Measurements from ENCODE around the gene KLHL17. TPM values are rescaled to one million over a fixed set of nuclear protein-coding genes. Genes with fewer than 3 reads are reported as not detected.
A peak's percentile ranks its signal among the peaks of the same experiment; 100 is the strongest.

KLHL17 gene
- total RNA-seq, 1 experiment from 2014 or later: 41.4 TPM

DNA sequence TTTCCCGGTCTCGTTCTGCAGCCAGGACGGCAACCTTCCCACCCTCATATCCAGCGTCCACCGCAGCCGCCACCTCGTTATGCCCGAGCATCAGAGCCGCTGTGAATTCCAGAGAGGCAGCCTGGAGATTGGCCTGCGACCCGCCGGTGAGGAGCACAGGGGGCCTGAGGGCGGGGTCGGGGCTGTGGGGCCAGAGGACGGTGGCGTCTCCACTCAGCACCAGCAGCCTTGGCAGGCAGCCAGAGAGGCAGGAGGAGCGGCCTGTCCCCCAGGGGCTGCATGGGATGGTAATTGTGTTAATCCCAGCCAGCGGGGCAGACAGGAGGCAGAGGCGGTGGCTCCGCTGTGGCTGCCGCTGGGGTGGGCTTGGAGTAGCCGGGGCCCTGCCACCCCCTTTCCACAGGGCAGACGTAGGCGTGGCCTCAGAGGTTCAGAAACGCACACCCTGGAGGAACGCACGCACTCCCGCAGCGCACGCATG is 24.6 kb upstream of the KLHL17 start:
- Mint-ChIP-seq H3K27ac (no peak overlapping the region), H3K36me3 (ENCODE audit: insufficient read depth in 1 of 3, low read depth in 3 of 3) (peaks cover 0 to 3% (median 2%) of the 10 kb centered on the region in 3 experiments; a peak in 2 of 7 replicates), H3K4me1 (peaks cover 9 to 49% of the 10 kb centered on the region in 2 experiments), H3K4me3 (no peak overlapping the region), H3K9me3 (peaks cover 0 to 2% of the 10 kb centered on the region in 2 experiments; a peak in 1 of 5 replicates), H3K27me3 (ENCODE audit: low read depth) (peaks cover 84% of the 10 kb centered on the region)
- no peak overlapping the region for H3K9ac ChIP-seq (ENCODE audit: extremely low read depth, insufficient read length, low read length)
- no peaks in the 10 kb centered on the region for H3K79me2 ChIP-seq (ENCODE audit: insufficient read depth, low read length)
- H2BK20ac ChIP-seq (ENCODE audit: low read depth, low read length, poor library complexity, severe bottlenecking): no peak overlapping the region
- H2AFZ ChIP-seq (ENCODE audit: low read length): no peak overlapping the region
- H3K4ac ChIP-seq (ENCODE audit: low read depth, low read length): no peak overlapping the region
- H3K23ac ChIP-seq (ENCODE audit: insufficient read length, low read depth, low read length): no peak overlapping the region
- no peak overlapping the region for H3K4me2 ChIP-seq (ENCODE audit: insufficient read depth, insufficient read length, low read length)
- no peak overlapping the region for H3T11ph ChIP-seq (ENCODE audit: low read length)
- TF ChIP-seq CTCF (conservative IDR thresholded peaks at IDR 0.05): no peak
- no peaks in the 10 kb centered on the region for H3K4me1 ChIP-seq (ENCODE audit: insufficient read depth, low read length)
- no peak overlapping the region for H2BK120ac ChIP-seq (ENCODE audit: low read depth, low read length, poor library complexity, severe bottlenecking)
- no peaks in the 10 kb centered on the region for H3K9me3 ChIP-seq (ENCODE audit: control insufficient read depth, low read depth, low read length)
- H3K79me1 ChIP-seq (ENCODE audit: insufficient read depth, low read depth, low read length, poor library complexity, severe bottlenecking): no peaks in the 10 kb centered on the region
- no peak overlapping the region for H3K18ac ChIP-seq (ENCODE audit: insufficient read length, low read depth, low read length)
- no peak overlapping the region for H2BK12ac ChIP-seq (ENCODE audit: insufficient read length, low read depth, low read length)
- H4K8ac ChIP-seq (replicated peaks; ENCODE audit: insufficient read length, low read depth, low read length): no peak overlapping the region
- no peaks in the 10 kb centered on the region for H4K20me1 ChIP-seq (ENCODE audit: control insufficient read depth, insufficient read depth, insufficient read length)
- H4K5ac ChIP-seq (ENCODE audit: insufficient read length, low read depth, low read length): no peak overlapping the region
- no peak overlapping the region for H3K27ac ChIP-seq (ENCODE audit: insufficient read length, low read depth, low read length)
- DNase-seq: peak; percentile 58
- peaks cover 3% of the 10 kb centered on the region for H3K23me2 ChIP-seq (ENCODE audit: insufficient read length, low read depth, low read length, poor library complexity, severe bottlenecking)
- H2BK5ac ChIP-seq (ENCODE audit: insufficient read length, low read length): no peak overlapping the region
- H4K91ac ChIP-seq (ENCODE audit: insufficient read length, low read depth, low read length): no peak overlapping the region
- H3K14ac ChIP-seq (ENCODE audit: insufficient read depth, low read length): no peak overlapping the region; the same call in 1 of the 2 replicates
- no peak overlapping the region for H2AK5ac ChIP-seq (ENCODE audit: insufficient read length, low read length)
- H2BK15ac ChIP-seq (ENCODE audit: low read depth, low read length): no peak overlapping the region
- peaks cover 59% of the 10 kb centered on the region for H3K27me3 ChIP-seq (ENCODE audit: insufficient read depth, low read length)
- H3K56ac ChIP-seq (ENCODE audit: insufficient read length, low read depth, low read length): no peak overlapping the region
- WGBS (ENCODE audit: extremely low coverage, insufficient read length, low lambda C conversion rate): no CpG with 5 or more reads among the region's 30 CpGs

All from H9 (cell line).